ENCODE results near the gene PCCA. TPM values are rescaled to one million over a fixed set of nuclear protein-coding genes. Genes with fewer than 3 reads are reported as not detected.

PCCA gene
- total and polyA plus RNA-seq, 2 experiments from 2014 or later, result 41.9 to 46.6 TPM

DNA sequence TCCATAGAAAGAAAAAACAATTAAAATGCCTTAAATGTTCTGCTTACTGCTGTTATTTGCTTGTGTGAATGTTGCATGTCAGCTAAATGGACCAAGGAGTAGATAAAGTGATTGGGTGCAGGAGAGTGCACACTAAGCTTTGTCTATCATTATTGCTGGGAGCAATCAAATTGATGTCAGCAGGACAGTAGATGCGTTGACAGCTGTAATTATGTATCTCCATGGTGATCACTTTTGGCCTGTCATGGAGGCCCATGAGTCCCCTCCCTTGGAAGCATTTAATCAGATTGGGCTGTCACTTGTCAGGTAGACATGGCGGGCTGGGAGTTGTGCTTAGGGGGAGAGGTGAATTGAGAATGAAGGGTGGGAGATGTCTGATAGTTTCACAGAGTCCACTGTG lies 215.3 kb downstream of the PCCA start (continued):
- TF ChIP-seq, protein P1, sequence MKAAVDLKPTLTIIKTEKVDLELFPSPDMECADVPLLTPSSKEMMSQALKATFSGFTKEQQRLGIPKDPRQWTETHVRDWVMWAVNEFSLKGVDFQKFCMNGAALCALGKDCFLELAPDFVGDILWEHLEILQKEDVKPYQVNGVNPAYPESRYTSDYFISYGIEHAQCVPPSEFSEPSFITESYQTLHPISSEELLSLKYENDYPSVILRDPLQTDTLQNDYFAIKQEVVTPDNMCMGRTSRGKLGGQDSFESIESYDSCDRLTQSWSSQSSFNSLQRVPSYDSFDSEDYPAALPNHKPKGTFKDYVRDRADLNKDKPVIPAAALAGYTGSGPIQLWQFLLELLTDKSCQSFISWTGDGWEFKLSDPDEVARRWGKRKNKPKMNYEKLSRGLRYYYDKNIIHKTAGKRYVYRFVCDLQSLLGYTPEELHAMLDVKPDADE (IDR thresholded peaks at IDR 0.05), result no peak
- TF ChIP-seq EZH2phosphoT487 (IDR thresholded peaks at IDR 0.05; ENCODE audit: unreplicated experiment), result no peak
- no peak for TF ChIP-seq JUNB (IDR thresholded peaks at IDR 0.05; ENCODE audit: unreplicated experiment)
- no peak for TF ChIP-seq CREB1 (CRISPR knock-in tag; IDR thresholded peaks at IDR 0.05; ENCODE audit: low read depth)
- no peak for TF ChIP-seq ZNF331 (CRISPR knock-in tag; IDR thresholded peaks at IDR 0.05; ENCODE audit: low read depth)
- TF ChIP-seq, protein P2, sequence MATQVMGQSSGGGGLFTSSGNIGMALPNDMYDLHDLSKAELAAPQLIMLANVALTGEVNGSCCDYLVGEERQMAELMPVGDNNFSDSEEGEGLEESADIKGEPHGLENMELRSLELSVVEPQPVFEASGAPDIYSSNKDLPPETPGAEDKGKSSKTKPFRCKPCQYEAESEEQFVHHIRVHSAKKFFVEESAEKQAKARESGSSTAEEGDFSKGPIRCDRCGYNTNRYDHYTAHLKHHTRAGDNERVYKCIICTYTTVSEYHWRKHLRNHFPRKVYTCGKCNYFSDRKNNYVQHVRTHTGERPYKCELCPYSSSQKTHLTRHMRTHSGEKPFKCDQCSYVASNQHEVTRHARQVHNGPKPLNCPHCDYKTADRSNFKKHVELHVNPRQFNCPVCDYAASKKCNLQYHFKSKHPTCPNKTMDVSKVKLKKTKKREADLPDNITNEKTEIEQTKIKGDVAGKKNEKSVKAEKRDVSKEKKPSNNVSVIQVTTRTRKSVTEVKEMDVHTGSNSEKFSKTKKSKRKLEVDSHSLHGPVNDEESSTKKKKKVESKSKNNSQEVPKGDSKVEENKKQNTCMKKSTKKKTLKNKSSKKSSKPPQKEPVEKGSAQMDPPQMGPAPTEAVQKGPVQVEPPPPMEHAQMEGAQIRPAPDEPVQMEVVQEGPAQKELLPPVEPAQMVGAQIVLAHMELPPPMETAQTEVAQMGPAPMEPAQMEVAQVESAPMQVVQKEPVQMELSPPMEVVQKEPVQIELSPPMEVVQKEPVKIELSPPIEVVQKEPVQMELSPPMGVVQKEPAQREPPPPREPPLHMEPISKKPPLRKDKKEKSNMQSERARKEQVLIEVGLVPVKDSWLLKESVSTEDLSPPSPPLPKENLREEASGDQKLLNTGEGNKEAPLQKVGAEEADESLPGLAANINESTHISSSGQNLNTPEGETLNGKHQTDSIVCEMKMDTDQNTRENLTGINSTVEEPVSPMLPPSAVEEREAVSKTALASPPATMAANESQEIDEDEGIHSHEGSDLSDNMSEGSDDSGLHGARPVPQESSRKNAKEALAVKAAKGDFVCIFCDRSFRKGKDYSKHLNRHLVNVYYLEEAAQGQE (IDR thresholded peaks at IDR 0.05; ENCODE audit: unreplicated experiment), result no peak
- no peak for TF ChIP-seq ZNF114 (CRISPR knock-in tag; IDR thresholded peaks at IDR 0.05)

DNA sequence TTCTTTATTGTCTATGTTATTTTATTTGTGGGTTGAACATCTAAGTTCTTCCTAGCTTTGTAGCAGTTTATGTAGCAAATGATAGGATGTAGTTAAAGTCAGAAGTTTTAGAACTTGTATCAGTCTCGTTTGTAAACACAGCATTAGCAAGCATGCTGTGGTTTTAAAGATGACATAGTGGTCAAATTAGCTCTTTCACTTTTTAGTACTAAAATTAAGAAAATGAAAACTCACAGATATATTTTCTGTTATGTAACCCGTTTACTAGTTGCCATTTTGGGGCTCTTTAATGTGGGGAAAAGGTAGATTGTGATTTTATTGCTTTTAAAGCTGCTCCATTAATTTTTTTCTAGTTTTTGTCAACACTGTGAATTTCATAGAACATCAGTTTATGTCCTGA lies 216.5 kb downstream of the PCCA start:
- Histone ChIP-seq H4K20me1 (replicated peaks; ENCODE audit: insufficient read depth) (no peaks in the 10 kb centered on the region), H2AFZ (no peak overlapping the region), H3K27me3 (ENCODE audit: insufficient read depth) (no peaks in the 10 kb centered on the region), H3K36me3 (ENCODE audit: insufficient read depth) (peaks cover 9% of the 10 kb centered on the region), H3K4me3 (no peak overlapping the region), H3K4me2 (peak overlapping the region; percentile 7; the same call in 1 of the 2 replicates), H3K79me2 (replicated peaks; ENCODE audit: insufficient read depth) (no peaks in the 10 kb centered on the region), H3K4me1 (ENCODE audit: insufficient read depth) (peaks cover 20% of the 10 kb centered on the region), H3K27ac (ENCODE audit: low read depth) (no peak overlapping the region), H3F3A (replicated peaks; ENCODE audit: low read depth) (no peaks in the 10 kb centered on the region), H3K9me2 (ENCODE audit: insufficient read depth) (no peaks in the 10 kb centered on the region)
- Mint-ChIP-seq H3K9me3 (no peaks in the 10 kb centered on the region), H3K36me3 (ENCODE audit: low read depth) (peaks cover 6% of the 10 kb centered on the region; the same call in 2 of the 3 replicates), H3K4me3 (no peak overlapping the region), H3K27ac (no peak overlapping the region; the same call in 1 of the 2 replicates), H3K4me1 (peaks cover 33% of the 10 kb centered on the region), H3K27me3 (ENCODE audit: insufficient read depth, low read depth, poor library complexity) (peaks cover 4% of the 10 kb centered on the region)
- no peak for ATAC-seq
- no peak for DNase-seq (ENCODE audit: low spot score)
- TF ChIP-seq, protein P1 (IDR thresholded peaks at IDR 0.05), result no peak
- TF ChIP-seq CREB1 (CRISPR knock-in tag; IDR thresholded peaks at IDR 0.05; ENCODE audit: low read depth) (no peak), ZNF331 (CRISPR knock-in tag; IDR thresholded peaks at IDR 0.05; ENCODE audit: low read depth) (no peak), ZNF114 (CRISPR knock-in tag; IDR thresholded peaks at IDR 0.05) (no peak), POLR2AphosphoS5 (IDR thresholded peaks at IDR 0.05; ENCODE audit: low read depth) (no peak), STAT1 (IDR thresholded peaks at IDR 0.05; ENCODE audit: unreplicated experiment) (no peak), EZH2phosphoT487 (IDR thresholded peaks at IDR 0.05; ENCODE audit: unreplicated experiment) (no peak)
- TF ChIP-seq, protein P3, sequence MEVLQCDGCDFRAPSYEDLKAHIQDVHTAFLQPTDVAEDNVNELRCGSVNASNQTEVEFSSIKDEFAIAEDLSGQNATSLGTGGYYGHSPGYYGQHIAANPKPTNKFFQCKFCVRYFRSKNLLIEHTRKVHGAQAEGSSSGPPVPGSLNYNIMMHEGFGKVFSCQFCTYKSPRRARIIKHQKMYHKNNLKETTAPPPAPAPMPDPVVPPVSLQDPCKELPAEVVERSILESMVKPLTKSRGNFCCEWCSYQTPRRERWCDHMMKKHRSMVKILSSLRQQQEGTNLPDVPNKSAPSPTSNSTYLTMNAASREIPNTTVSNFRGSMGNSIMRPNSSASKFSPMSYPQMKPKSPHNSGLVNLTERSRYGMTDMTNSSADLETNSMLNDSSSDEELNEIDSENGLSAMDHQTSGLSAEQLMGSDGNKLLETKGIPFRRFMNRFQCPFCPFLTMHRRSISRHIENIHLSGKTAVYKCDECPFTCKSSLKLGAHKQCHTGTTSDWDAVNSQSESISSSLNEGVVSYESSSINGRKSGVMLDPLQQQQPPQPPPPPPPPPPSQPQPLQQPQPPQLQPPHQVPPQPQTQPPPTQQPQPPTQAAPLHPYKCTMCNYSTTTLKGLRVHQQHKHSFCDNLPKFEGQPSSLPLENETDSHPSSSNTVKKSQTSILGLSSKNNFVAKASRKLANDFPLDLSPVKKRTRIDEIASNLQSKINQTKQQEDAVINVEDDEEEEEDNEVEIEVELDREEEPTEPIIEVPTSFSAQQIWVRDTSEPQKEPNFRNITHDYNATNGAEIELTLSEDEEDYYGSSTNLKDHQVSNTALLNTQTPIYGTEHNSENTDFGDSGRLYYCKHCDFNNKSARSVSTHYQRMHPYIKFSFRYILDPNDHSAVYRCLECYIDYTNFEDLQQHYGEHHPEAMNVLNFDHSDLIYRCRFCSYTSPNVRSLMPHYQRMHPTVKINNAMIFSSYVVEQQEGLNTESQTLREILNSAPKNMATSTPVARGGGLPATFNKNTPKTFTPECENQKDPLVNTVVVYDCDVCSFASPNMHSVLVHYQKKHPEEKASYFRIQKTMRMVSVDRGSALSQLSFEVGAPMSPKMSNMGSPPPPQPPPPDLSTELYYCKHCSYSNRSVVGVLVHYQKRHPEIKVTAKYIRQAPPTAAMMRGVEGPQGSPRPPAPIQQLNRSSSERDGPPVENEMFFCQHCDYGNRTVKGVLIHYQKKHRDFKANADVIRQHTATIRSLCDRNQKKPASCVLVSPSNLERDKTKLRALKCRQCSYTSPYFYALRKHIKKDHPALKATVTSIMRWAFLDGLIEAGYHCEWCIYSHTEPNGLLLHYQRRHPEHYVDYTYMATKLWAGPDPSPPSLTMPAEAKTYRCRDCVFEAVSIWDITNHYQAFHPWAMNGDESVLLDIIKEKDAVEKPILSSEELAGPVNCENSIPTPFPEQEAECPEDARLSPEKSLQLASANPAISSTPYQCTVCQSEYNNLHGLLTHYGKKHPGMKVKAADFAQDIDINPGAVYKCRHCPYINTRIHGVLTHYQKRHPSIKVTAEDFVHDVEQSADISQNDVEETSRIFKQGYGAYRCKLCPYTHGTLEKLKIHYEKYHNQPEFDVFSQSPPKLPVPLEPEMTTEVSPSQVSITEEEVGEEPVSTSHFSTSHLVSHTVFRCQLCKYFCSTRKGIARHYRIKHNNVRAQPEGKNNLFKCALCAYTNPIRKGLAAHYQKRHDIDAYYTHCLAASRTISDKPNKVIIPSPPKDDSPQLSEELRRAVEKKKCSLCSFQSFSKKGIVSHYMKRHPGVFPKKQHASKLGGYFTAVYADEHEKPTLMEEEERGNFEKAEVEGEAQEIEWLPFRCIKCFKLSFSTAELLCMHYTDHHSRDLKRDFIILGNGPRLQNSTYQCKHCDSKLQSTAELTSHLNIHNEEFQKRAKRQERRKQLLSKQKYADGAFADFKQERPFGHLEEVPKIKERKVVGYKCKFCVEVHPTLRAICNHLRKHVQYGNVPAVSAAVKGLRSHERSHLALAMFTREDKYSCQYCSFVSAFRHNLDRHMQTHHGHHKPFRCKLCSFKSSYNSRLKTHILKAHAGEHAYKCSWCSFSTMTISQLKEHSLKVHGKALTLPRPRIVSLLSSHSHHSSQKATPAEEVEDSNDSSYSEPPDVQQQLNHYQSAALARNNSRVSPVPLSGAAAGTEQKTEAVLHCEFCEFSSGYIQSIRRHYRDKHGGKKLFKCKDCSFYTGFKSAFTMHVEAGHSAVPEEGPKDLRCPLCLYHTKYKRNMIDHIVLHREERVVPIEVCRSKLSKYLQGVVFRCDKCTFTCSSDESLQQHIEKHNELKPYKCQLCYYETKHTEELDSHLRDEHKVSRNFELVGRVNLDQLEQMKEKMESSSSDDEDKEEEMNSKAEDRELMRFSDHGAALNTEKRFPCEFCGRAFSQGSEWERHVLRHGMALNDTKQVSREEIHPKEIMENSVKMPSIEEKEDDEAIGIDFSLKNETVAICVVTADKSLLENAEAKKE (CRISPR knock-in tag; IDR thresholded peaks at IDR 0.05), result no peak
- TF ChIP-seq, protein P4, sequence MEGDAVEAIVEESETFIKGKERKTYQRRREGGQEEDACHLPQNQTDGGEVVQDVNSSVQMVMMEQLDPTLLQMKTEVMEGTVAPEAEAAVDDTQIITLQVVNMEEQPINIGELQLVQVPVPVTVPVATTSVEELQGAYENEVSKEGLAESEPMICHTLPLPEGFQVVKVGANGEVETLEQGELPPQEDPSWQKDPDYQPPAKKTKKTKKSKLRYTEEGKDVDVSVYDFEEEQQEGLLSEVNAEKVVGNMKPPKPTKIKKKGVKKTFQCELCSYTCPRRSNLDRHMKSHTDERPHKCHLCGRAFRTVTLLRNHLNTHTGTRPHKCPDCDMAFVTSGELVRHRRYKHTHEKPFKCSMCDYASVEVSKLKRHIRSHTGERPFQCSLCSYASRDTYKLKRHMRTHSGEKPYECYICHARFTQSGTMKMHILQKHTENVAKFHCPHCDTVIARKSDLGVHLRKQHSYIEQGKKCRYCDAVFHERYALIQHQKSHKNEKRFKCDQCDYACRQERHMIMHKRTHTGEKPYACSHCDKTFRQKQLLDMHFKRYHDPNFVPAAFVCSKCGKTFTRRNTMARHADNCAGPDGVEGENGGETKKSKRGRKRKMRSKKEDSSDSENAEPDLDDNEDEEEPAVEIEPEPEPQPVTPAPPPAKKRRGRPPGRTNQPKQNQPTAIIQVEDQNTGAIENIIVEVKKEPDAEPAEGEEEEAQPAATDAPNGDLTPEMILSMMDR (conservative IDR thresholded peaks at IDR 0.05; ENCODE audit: low read depth in 2 of 2), result no peak

Measured in GM23338 (cell line).